NCI-H69 (cell line): ENCODE measurements around the gene ZBED4.
A peak's percentile ranks its signal among the peaks of the same experiment; 100 is the strongest.

Experiments used
- DNase-seq: peaks from one replicate; lab custom pipeline; 2025; lab: John Stamatoyannopoulos, UW

The ZBED4 gene

DNA sequence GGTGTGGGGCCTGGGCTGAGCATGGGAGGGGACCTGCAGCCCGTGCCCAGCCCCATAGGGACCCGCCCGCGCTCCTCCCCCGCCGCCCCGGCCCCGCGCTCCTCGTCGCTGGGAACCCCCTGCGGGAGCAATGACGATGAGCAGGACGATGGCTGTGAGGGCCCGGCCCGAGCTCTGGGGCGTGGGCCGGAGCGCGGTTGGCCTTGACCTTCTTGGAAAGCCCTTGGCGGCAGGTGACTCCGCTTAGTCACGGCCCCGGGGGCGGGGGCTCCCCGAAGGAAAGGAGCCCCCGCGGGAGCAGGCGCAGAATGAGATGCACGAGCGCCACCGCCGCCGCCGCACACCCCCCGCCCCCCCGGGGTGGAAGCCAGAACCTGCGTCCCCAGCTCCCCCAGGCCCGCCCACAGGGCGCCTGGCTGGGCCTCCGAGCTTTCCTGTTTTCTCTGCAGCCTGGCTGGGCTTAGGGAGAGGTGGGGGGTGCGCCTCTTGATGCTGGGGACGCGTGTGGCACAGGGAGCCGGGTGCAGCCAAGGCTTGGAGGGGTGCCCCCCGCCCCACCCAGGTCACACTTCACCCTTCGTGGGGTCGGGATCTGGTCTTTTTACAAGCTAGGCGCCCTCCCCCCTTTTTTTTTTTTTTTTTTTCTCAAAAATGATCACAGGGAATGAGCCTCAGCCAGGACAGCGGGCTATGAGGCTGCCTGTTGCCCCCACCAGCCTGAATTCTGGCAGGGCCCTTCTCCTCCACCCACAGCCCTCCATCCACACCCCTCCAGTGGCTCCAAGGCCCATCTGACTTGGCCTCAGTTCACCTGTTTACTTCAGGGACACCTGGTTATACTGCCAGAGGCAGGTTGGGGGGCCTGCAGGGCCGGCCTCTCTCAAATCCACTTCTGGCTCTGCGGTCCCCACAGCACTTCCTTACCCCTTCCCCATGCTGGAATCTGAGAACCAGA is 82.7 kb downstream of the ZBED4 start:
- peak; percentile 93 for DNase-seq

- no peak for DNase-seq
These were observed 83.5 kb downstream of the ZBED4 start for GRCh38 chr22:49936973-49937757.

DNA sequence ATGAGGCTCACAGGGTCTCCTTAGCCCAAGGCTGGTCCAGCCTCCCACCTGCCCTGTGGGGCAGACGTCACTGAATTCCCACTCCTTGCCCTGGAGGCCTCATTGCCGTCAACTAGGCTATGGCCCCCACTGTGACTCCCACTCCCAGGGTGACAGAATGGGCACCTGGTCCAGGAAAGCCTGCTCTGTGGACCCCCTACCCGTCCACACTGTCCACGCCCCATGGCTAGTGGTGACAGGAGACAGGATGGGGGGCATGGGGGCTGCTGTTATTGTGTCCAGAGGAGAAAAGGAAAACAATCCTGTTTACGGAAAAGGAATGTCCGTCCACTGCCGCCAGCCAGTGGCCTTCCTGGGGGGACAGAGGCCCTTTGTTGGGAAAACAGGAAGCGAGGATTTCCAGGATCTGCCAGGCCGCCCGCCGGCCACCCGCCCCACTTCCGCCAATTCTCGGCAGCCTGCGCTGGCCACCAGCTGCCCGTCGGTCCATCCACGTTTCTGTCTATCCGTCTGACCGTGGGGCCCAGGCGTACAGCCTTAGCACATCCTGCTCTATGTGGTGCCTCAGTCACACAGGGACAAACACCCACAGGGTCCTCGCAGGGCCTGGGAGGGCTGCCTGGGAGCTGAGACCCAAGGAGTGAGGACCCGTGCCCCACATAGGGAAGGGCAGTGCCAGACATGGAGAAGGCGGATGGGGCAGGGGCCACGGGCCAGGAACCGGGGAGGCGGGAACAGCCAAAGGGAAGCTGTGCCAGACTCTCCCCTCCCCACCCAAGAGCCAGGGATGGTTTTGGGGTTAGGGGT is 84.3 kb downstream of the ZBED4 start:
- DNase-seq = no peak

DNA sequence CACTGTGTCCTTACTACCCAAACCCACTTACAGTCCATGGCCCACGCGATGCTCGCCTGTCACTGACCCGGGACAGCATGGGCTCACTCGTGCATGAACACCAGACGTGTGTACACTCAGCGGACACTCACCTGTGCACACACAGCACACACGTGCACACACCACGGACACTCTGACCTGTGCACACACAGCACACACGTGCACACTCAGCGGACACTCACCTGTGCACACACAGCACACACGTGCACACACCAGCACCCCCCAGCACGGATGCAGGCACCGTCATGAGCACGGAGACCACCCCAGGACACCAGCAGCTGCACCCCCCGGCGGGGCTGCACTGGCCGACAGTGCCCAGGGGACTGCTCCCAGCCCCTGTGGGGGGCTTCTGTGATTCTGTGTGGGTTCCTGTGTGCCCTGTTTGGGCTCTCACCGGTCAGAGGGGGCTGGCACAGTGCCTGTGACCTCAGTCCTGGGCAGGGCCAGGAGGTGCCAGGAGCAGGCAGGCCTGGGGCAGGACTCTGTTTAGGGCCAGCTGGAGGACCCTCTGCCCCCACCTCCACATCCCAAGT is 85.0 kb downstream of the ZBED4 start:
- no peak for DNase-seq
